ENCODE measurements around the gene DNAJB1.

GRCh38 chr19:14472202-14472938 lies 45.8 kb downstream of the DNAJB1 start:
- TF ChIP-seq CTCF (IDR thresholded peaks at IDR 0.05) (peak in 1 of 3 donors; percentile 87), POLR2A (IDR thresholded peaks at IDR 0.05) (no peak)
